ENCODE measurements around the gene NHLRC4. TPM values are rescaled to one million over a fixed set of nuclear protein-coding genes. Genes with fewer than 3 reads are reported as not detected.

The NHLRC4 gene
- total and polyA plus RNA-seq, 2 of the 8 experiments (the other 6 are each of a cell fraction or from before 2014, with no cell fraction given): 0.60 to 0.76 TPM

DNA sequence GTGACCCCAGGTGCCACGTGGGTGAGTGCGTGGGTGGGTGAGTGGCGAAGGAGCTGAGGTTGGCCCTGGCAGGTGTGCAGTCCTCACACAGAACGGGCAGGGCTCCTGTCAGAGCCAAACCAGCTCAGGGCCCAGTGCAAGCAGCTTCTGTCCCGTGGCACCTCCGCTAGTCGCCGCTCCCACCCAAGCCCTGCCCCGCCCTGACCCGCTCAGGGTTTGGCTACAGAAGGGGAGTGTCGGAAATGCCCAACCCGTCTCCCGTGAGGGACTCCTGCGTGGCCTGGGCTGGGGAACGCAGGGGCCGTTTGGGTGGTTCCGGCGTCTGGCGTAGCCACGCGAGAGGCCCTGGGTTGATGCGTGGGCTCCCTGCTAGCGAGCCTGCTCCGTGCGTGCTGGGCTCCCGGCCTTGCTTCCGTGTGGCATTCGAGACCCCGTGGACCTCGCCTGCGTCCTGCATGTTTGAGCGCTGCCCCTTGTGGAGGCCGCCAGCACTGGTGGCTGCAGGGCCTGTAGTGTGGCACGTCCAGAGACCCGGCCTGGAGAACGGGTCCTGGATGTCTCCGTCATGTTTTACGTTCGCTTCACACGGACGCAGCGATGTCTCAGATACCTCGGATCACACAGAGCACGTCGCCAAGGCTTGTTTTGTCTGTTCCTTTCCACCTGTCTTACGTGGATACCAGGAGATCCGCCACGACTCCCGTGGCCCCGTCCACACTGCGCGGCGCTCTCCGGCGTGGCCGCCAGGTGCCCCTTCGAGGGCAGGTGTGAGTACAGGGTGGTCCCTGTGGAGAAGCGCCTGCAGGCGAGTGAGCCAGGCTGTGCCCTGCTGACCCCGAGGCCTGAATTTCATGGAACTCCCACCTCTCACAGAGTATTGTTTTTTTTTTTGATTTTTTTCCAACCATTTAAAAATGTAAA lies 29.1 kb upstream of the NHLRC4 start:
- ChIA-PET POLR2A (ENCODE audit: partially characterized antibody) (interaction anchor here (1.3 to 1.9 kb wide), 3 partner anchors 8 to 10 kb away, joined by 3 to 6 read pairs (median 3); partner anchors contain the start of gene CAPN15), CTCF (ENCODE audit: partially characterized antibody) (interaction anchor here (0.9 to 1.7 kb wide), 5 partner anchors 9 to 149 kb away, joined by 3 to 10 read pairs (median 3); no protein-coding TSS in a partner anchor)
- Histone ChIP-seq H2AFZ (ENCODE audit: low read length) (no peak overlapping the region), H4K5ac (ENCODE audit: insufficient read length, low read depth, low read length) (no peak overlapping the region), H2BK120ac (replicated peaks; ENCODE audit: low read depth, low read length) (no peak overlapping the region), H3K9me3 (ENCODE audit: insufficient read depth in 2 of 2, low read depth in 1 of 2, low read length in 1 of 2) (no peaks in the 10 kb centered on the region), H3K14ac (ENCODE audit: insufficient read length) (no peak overlapping the region), H4K91ac (replicated peaks; ENCODE audit: insufficient read length, low read length) (no peak overlapping the region), H3K4ac (replicated peaks; ENCODE audit: insufficient read length, low read depth, low read length) (no peak overlapping the region), H2BK20ac (ENCODE audit: low read length) (no peak overlapping the region), H2BK12ac (ENCODE audit: low read depth, low read length) (no peak overlapping the region), H3K36me3 (ENCODE audit: control insufficient read depth in 2 of 4, insufficient read depth in 4 of 4, low read length in 3 of 4) (no peaks in the 10 kb centered on the region; a peak in 2 of 8 replicates), H3K4me1 (replicated peaks in 1 of 4; ENCODE audit: control insufficient read depth in 3 of 4, insufficient read depth in 4 of 4, low read length in 3 of 4) (no peaks in the 10 kb centered on the region; a peak in 2 of 7 replicates), H3K23me2 (ENCODE audit: low read depth, low read length) (no peaks in the 10 kb centered on the region), H3K4me3 (ENCODE audit: extremely low read depth in 1 of 4, insufficient read depth in 2 of 4, low read depth in 3 of 4, low read length in 4 of 4) (no peak overlapping the region), H4K8ac (ENCODE audit: extremely low read depth, insufficient read depth, low read length) (peak overlapping the region; percentile 51; the same call in 1 of the 2 replicates), H3K27me3 (replicated peaks in 1 of 4; ENCODE audit: control insufficient read depth in 3 of 4, extremely low read depth in 1 of 4, insufficient read depth in 3 of 4, low read length in 3 of 4) (no peaks in the 10 kb centered on the region), H3K23ac (ENCODE audit: insufficient read length) (no peak overlapping the region), H3K9ac (replicated peaks in 1 of 4; ENCODE audit: extremely low read depth in 1 of 4, low read depth in 3 of 4, low read length in 3 of 4) (no peak overlapping the region), H4K20me1 (replicated peaks in 1 of 2; ENCODE audit: control insufficient read depth in 1 of 2, insufficient read depth in 2 of 2, low read length in 2 of 2) (peaks cover 7 to 26% of the 10 kb centered on the region in 2 experiments), H2BK5ac (ENCODE audit: low read depth, low read length) (no peak overlapping the region), H3K56ac (replicated peaks; ENCODE audit: insufficient read length, low read depth, low read length) (no peak overlapping the region), H2AK5ac (ENCODE audit: low read depth, low read length) (no peak overlapping the region), H2BK15ac (ENCODE audit: low read length) (no peak overlapping the region), H3K79me2 (ENCODE audit: control insufficient read depth in 1 of 2, insufficient read depth in 2 of 2, low read length in 2 of 2) (peaks cover 0 to 37% of the 10 kb centered on the region in 2 experiments; a peak in 3 of 4 replicates), H3K4me2 (ENCODE audit: insufficient read depth in 1 of 2, low read depth in 2 of 2, low read length in 2 of 2) (no peak overlapping the region), H3K79me1 (ENCODE audit: low read depth, low read length) (peaks cover 20% of the 10 kb centered on the region), H3K27ac (ENCODE audit: low read depth, low read length) (no peak overlapping the region), H3K18ac (ENCODE audit: extremely low read depth, low read length) (no peak overlapping the region)
- FAIRE-seq (no peak), DNase-seq (ENCODE audit: low read depth in 1 of 2, low spot score in 2 of 2) (no peak)
- TF ChIP-seq RFX5 (IDR thresholded peaks at IDR 0.05; ENCODE audit: borderline replicate concordance, low read depth, low read length) (no peak), EGR1 (IDR thresholded peaks at IDR 0.05; ENCODE audit: borderline replicate concordance, low read depth, low read length) (peak; percentile 68; the same call in 1 of the 2 replicates), CHD1 (IDR thresholded peaks at IDR 0.05; ENCODE audit: low read depth, low read length) (no peak), GABPA (IDR thresholded peaks at IDR 0.05; ENCODE audit: borderline replicate concordance, insufficient read depth, low read length) (peak; percentile 75; the same call in 1 of the 2 replicates)
- TF ChIP-seq, protein P1, sequence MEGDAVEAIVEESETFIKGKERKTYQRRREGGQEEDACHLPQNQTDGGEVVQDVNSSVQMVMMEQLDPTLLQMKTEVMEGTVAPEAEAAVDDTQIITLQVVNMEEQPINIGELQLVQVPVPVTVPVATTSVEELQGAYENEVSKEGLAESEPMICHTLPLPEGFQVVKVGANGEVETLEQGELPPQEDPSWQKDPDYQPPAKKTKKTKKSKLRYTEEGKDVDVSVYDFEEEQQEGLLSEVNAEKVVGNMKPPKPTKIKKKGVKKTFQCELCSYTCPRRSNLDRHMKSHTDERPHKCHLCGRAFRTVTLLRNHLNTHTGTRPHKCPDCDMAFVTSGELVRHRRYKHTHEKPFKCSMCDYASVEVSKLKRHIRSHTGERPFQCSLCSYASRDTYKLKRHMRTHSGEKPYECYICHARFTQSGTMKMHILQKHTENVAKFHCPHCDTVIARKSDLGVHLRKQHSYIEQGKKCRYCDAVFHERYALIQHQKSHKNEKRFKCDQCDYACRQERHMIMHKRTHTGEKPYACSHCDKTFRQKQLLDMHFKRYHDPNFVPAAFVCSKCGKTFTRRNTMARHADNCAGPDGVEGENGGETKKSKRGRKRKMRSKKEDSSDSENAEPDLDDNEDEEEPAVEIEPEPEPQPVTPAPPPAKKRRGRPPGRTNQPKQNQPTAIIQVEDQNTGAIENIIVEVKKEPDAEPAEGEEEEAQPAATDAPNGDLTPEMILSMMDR (IDR thresholded peaks at IDR 0.05; ENCODE audit: control extremely low read depth in 1 of 3, insufficient read depth in 1 of 3, low read depth in 1 of 3, low read length in 3 of 3): peak in 2 of 3 experiments; percentile 51 to 56; a peak in 3 of 4 replicates
- 95% methylated on average over 55 of the region's 60 CpGs; no CpG with 5 or more reads in 1 of the 2 experiments for WGBS, 2 experiments (ENCODE audit: extremely low coverage in 1 of 2, insufficient coverage in 1 of 2, insufficient read length in 1 of 2, insufficient replicate concordance in 2 of 2, low coverage in 1 of 2, low lambda C conversion rate in 2 of 2, missing lambda C conversion rate in 1 of 2)

All from H1 (cell line).